Measurements from ENCODE around the gene ZNF280C. TPM values are rescaled to one million over a fixed set of nuclear protein-coding genes. Genes with fewer than 3 reads are reported as not detected.

The ZNF280C gene
- total RNA-seq, 1 donor from 2014 or later = 3.4 TPM

DNA sequence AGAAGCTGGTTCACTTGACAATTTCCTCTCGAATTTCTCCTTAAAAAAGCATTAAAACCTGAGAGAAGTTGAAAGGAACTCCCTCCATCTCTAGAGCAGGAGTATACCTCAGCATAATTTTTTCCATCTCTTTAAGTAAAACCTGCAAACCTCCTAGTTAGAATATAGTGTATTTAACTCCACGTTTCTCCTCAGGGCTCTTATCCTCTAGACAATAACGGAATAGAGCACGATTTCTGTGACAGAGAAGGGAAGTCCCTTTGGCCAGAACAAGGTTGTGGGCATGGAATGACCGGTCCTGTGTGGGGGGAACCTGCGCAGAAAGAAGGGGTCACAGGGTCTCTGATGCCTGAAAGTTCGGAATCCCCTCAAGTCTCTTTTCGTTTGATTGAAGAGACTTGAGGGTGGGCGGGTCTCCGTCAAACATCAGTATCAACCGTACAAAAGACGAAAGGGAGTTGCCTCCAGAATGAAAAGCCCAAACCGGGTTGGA lies 697 bp downstream of the ZNF280C start:
- H3K36me3 Mint-ChIP-seq (ENCODE audit: low read depth) = no peaks in the 10 kb centered on the region
- no peaks in the 10 kb centered on the region for H3K27me3 Mint-ChIP-seq (ENCODE audit: low read depth)
- H3K27ac Mint-ChIP-seq (ENCODE audit: unreplicated experiment) = peak overlapping the region; percentile 88
- peak overlapping the region; percentile 87 for H3K4me3 Mint-ChIP-seq (ENCODE audit: unreplicated experiment)
- DNase-seq (ENCODE audit: low spot score) = no peak
- TF ChIP-seq CTCF (IDR thresholded peaks at IDR 0.05) = no peak
- peaks cover 5% of the 10 kb centered on the region for H3K9me3 Mint-ChIP-seq (ENCODE audit: low read depth)
- peaks cover 16% of the 10 kb centered on the region for H3K4me1 Mint-ChIP-seq (ENCODE audit: low read depth)

DNA sequence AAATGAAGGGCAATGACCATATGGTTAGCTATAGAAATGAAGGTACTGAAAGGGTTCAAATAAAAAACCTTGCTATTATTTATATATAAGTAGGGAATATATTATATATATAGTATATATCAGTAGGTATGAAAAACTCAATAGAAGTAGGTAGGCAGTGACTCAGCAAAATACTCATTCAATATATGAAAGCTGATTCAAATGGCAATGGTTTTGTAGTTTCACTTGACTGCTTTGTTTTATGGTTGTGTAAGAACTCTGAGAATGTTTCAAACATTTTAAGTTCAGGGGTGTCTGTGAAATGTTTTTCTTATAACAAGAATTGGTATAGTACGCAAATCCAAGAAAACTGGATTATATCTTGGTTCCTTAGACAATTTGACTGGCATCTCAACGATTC lies 4.1 kb downstream of the ZNF280C start:
- no peaks in the 10 kb centered on the region for H3K27me3 Mint-ChIP-seq (ENCODE audit: low read depth)
- H3K9me3 Mint-ChIP-seq (ENCODE audit: low read depth) = peaks cover 6% of the 10 kb centered on the region
- no peak for TF ChIP-seq CTCF (IDR thresholded peaks at IDR 0.05)
- peaks cover 20% of the 10 kb centered on the region for H3K4me1 Mint-ChIP-seq (ENCODE audit: low read depth)
- H3K27ac Mint-ChIP-seq (ENCODE audit: unreplicated experiment) = no peak overlapping the region
- DNase-seq (ENCODE audit: low spot score) = no peak
- no peak overlapping the region for H3K4me3 Mint-ChIP-seq (ENCODE audit: unreplicated experiment)
- no peaks in the 10 kb centered on the region for H3K36me3 Mint-ChIP-seq (ENCODE audit: low read depth)

- no peaks in the 10 kb centered on the region for H3K27me3 Mint-ChIP-seq (ENCODE audit: low read depth)
- H3K27ac Mint-ChIP-seq (ENCODE audit: unreplicated experiment) = no peak overlapping the region
- H3K4me1 Mint-ChIP-seq (ENCODE audit: low read depth) = peaks cover 20% of the 10 kb centered on the region
- DNase-seq (ENCODE audit: low spot score) = no peak
- no peak overlapping the region for H3K4me3 Mint-ChIP-seq (ENCODE audit: unreplicated experiment)
- peaks cover 3% of the 10 kb centered on the region for H3K9me3 Mint-ChIP-seq (ENCODE audit: low read depth)
- no peaks in the 10 kb centered on the region for H3K36me3 Mint-ChIP-seq (ENCODE audit: low read depth)
- TF ChIP-seq CTCF (IDR thresholded peaks at IDR 0.05) = no peak
These were observed 5.7 kb downstream of the ZNF280C start for GRCh38 chrX:130263016-130263415.

DNA sequence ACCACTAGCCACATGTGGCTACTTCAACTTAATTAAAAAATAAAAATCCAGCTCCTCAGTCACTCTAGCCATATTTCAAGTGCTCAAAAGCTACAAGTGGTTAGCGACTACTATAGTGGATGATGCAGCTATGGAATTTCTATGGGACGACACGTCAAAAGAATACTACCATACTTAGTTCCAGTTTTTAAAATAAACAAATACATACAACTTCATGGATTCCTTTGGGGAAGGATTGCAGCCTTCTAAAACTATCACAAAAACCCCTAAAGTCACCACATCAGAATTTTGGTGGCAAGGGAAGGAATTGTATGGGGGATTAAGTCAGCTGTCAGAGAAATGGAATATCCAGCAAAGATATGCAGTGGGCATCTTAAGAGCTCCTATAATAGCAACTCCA lies 6.5 kb downstream of the ZNF280C start:
- Mint-ChIP-seq H3K27ac (ENCODE audit: unreplicated experiment) (no peak overlapping the region), H3K27me3 (ENCODE audit: low read depth) (no peaks in the 10 kb centered on the region), H3K4me1 (ENCODE audit: low read depth) (peaks cover 17% of the 10 kb centered on the region), H3K36me3 (ENCODE audit: low read depth) (no peaks in the 10 kb centered on the region), H3K4me3 (ENCODE audit: unreplicated experiment) (no peak overlapping the region), H3K9me3 (ENCODE audit: low read depth) (peaks cover 3% of the 10 kb centered on the region)
- no peak for TF ChIP-seq CTCF (IDR thresholded peaks at IDR 0.05)
- no peak for DNase-seq (ENCODE audit: low spot score)

GRCh38 chrX:130261296-130261893 lies 7.3 kb downstream of the ZNF280C start:
- Mint-ChIP-seq H3K4me3 (ENCODE audit: unreplicated experiment) (no peak overlapping the region), H3K27me3 (ENCODE audit: low read depth) (no peaks in the 10 kb centered on the region), H3K27ac (ENCODE audit: unreplicated experiment) (no peak overlapping the region), H3K4me1 (ENCODE audit: low read depth) (peaks cover 12% of the 10 kb centered on the region), H3K9me3 (ENCODE audit: low read depth) (peaks cover 3% of the 10 kb centered on the region), H3K36me3 (ENCODE audit: low read depth) (peaks cover under 1% of the 10 kb centered on the region)
- no peak for TF ChIP-seq CTCF (IDR thresholded peaks at IDR 0.05)
- no peak for DNase-seq (ENCODE audit: low spot score)

All from chondrocyte (in vitro differentiated cells).